SH-SY5Y (cell line): ENCODE results near the gene CYB5R3.
A peak's percentile ranks its signal among the peaks of the same experiment; 100 is the strongest.

Experiments
- GATA2 ChIP-seq: IDR thresholded peaks from 2 replicates; pipeline ENCODE4 v1.6.1; 2011; ENCODE audit warnings: mild to moderate bottlenecking, low read depth, low read length
- GATA3 ChIP-seq: IDR thresholded peaks from 2 replicates; pipeline ENCODE4 v1.6.1; 2011; ENCODE audit warnings: low read depth, mild to moderate bottlenecking, low read length, moderate library complexity

DNA sequence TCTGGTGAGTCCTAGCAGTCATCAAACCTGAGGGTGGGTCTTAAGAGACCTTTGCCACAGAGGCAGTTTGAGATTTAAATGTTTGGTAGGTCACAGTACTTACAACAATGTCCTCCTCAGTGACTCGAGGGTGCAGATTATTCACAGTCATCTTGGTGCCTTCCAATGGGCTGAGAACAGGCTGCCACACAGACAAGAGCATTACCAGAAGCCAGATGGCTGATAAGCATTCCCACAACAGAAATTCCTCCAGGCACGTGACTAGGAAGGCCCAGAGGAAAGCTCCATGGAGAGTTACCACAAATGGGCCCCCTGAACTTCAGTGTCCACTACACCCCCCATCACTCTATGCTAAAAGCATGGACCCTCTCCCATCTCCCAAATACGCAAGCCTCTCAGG, 53.8 kb downstream of the CYB5R3 start:
- TF ChIP-seq GATA2, result peak; percentile 16; the same call in 1 of the 2 replicates
- no peak for TF ChIP-seq GATA3
